T-helper 1 cell (primary cell): ENCODE data around the gene WIPF1.

Source experiments
- DNase-seq, 5 donors: peaks; one replicate each; pipeline ENCODE4 v3.0.0-alpha.2; 2012 to 2020

The WIPF1 gene

GRCh38 chr2:174621323-174621722 lies 23.7 kb upstream of the WIPF1 start:
- no peak for DNase-seq

GRCh38 chr2:174618179-174618578 lies 20.6 kb upstream of the WIPF1 start:
- DNase-seq = no peak

GRCh38 chr2:174617718-174618117 lies 20.1 kb upstream of the WIPF1 start:
- peak in 1 of 5 donors; percentile 66 for DNase-seq

- no peak for DNase-seq
Observed at GRCh38 chr2:174617120-174617519, 19.5 kb upstream of the WIPF1 start.

- DNase-seq = peak in 1 of 5 donors; percentile 54
Observed at GRCh38 chr2:174615871-174616436, 18.4 kb upstream of the WIPF1 start.

- no peak for DNase-seq
Observed at GRCh38 chr2:174614261-174614660, 16.7 kb upstream of the WIPF1 start.

- no peak for DNase-seq
Observed at GRCh38 chr2:174613531-174613930, 15.9 kb upstream of the WIPF1 start.

- DNase-seq = no peak
Observed at GRCh38 chr2:174612970-174613369, 15.4 kb upstream of the WIPF1 start.

GRCh38 chr2:174611854-174612253 lies 14.2 kb upstream of the WIPF1 start:
- no peak for DNase-seq

- no peak for DNase-seq
Observed at GRCh38 chr2:174611006-174611405, 13.4 kb upstream of the WIPF1 start.

- no peak for DNase-seq
Observed at GRCh38 chr2:174610243-174610995, 12.8 kb upstream of the WIPF1 start.

- DNase-seq = no peak
Observed at GRCh38 chr2:174609261-174609660, 11.7 kb upstream of the WIPF1 start.

GRCh38 chr2:174608866-174609214 lies 11.2 kb upstream of the WIPF1 start:
- no peak for DNase-seq

- DNase-seq = peak in 4 of 5 donors; percentile 23 to 77 (median 33)
Observed at GRCh38 chr2:174607989-174608865, 10.6 kb upstream of the WIPF1 start.

GRCh38 chr2:174607584-174607983 lies 10.0 kb upstream of the WIPF1 start:
- DNase-seq = no peak

- peak in 1 of 5 donors; percentile 83 for DNase-seq
Observed at GRCh38 chr2:174606336-174606735, 8.7 kb upstream of the WIPF1 start.

GRCh38 chr2:174605687-174606086 lies 8.1 kb upstream of the WIPF1 start:
- DNase-seq = peak in 1 of 5 donors; percentile 53

GRCh38 chr2:174603280-174603679 lies 5.7 kb upstream of the WIPF1 start:
- DNase-seq = peak in 4 of 5 donors; percentile 30 to 70 (median 40)

- no peak for DNase-seq
Observed at GRCh38 chr2:174602745-174603144, 5.1 kb upstream of the WIPF1 start.

- DNase-seq = peak in 1 of 5 donors; percentile 43
Observed at GRCh38 chr2:174600349-174600748, 2.7 kb upstream of the WIPF1 start.

- DNase-seq = no peak
Observed at GRCh38 chr2:174599310-174599921, 1.8 kb upstream of the WIPF1 start.

GRCh38 chr2:174597009-174597344 lies 627 bp downstream of the WIPF1 start:
- DNase-seq = peak in 1 of 5 donors; percentile 52

GRCh38 chr2:174595891-174596397 lies 1.7 kb downstream of the WIPF1 start:
- peak in 1 of 5 donors; percentile 49 for DNase-seq
